GM08714 (cell line): Measurements from ENCODE around the gene KIF6.

Source experiments
- H3K4me3 ChIP-seq: fragments of 200-500 bp; sonication (Bioruptor generic); 2 replicates; pipeline ENCODE4 v1.5.1; 2014; ENCODE audit warnings: mild to moderate bottlenecking, low read length, inconsistent platforms
- ZNF274 ChIP-seq: IDR thresholded peaks from 2 replicates; pipeline ENCODE4 v1.6.1; 2012; ENCODE audit warnings: mild to moderate bottlenecking, low read depth, low read length

Gene KIF6

DNA sequence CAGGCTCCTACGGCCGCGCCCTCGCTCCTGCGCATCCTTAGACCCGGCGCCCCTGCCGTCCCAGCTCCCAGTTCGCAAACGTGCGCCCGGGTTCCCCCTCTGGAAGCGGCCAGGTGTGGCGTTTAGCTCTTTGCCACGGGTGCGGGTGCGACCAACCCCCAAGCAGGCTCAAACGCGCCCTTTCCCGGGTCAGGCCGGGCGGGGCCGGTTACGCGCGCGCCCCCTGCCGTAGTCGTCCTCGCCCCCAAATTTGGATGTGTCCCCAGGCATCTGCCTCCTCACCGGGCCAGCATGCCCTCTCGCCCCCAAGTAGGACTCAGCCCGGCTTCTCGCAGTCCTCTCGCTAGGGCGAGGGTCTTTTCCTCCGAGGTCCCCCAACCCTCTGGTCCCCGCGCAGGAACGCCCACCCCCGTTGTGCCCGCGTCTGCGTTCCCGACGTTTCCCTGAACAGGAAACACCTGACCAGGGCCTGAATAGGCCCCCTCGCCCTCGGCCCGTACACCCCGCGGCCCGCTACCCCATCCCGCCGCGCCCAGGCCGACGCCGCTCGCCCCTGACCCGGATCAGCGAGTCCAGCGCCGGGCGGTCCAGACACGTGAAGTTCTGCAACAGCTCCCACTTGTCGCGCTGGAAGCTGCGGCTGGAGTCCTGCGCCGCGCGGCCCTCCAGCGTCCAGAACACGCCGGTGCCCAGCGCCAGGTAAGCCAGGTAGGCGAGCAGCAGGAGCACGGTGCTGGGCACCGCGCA lies 411.5 kb downstream of the KIF6 start:
- H3K4me3 ChIP-seq = no peak overlapping the region
- TF ChIP-seq ZNF274 = no peak

DNA sequence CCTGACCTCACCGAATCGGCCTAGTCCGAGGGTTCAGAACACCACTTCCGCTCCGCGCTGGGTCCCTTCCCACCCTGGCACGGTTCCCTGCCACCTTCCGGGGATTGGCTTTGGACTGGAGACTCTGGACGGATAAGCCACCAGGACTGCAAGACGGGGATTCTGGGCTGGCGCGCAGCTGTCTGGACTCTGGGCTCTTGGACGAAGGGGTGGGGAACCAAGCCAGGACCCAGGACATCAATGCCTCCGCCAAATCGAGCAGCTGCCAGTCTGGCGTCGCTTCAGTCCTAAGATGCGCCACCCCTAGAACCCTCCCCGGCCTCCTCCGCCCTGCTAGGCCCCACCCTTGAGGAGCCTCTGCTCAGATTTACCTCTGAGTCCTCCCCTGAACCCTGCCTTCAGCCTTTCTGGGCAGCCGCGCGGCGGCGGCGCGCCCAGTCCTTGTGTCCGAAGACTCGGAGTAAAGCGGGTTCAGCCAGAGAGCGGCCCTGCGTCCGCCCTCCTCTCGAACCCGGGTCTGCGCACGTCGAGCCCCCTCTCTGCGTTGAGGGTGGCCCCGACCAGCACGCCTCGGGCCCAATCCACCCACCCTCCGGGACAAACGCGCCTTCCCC lies 412.2 kb downstream of the KIF6 start:
- H3K4me3 ChIP-seq = no peak overlapping the region
- TF ChIP-seq ZNF274 = no peak

DNA sequence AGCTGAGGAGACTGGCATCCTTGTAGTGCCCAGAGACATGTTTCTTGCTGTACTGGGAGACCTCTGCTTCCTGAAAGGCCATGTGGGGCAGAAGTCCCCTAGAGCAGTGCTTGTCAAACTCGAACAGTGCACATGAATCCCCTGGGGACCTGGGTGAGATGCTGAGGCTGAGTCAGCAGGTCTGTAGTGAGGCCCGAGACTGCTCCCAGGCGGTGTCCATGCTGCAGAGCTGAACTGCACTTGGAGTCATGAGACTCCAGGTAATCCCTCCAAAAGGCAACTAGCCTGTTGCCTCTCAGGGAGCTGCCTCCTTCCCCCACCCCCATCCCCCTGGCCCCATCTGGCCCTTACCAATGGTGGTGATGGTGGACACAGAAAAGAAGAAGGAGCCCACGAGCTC lies 414.7 kb downstream of the KIF6 start:
- no peak overlapping the region for H3K4me3 ChIP-seq
- no peak for TF ChIP-seq ZNF274

DNA sequence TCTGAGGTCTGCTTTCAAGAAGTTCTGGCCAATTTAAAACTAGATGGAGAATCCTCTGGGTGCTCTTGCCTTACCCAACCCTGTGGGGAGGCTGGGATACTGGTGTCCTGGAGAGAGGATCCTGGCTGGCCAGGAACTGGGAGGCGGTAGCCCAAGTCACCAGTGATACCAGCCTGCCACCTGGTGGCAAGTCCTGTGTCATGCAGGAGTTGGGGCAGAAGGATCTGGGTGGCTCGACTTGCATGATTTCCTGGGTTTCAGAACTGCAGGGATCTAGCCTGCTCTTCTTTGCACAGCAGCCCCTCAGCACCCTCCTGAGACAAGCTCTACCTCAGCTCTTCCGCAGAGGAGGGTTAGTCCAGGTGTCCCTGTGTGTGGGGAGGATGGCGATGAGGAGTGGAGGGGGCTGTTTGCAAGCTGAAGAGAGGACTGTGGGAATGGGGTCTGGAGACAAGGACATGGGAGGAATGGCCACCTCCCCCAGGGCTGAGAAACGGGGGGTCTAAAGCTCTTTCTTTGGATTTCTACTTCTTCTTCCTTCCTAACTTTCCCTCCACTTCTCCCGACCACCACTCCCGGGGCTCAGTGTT lies 415.2 kb downstream of the KIF6 start:
- no peak for TF ChIP-seq ZNF274

DNA sequence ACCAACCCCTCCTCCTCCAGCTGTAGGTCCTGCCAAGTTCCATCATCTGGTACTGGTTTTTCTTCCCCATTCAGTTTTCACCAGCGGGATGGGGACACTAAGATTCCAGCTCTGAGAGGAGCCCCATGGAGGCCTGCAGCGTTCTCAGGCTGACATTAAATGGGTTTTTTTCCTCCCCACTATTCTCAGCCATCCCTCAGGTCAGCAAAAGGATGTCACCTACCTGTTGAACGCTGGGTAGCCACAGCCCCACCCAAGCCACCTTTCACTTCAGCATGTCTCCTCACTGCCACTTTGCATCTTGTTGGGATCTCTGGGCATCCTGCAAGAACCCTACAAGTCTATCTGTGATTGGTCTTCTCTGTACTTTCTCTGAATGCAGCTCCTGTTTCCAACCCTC lies 417.7 kb downstream of the KIF6 start:
- no peak overlapping the region for H3K4me3 ChIP-seq
- TF ChIP-seq ZNF274 = no peak

More for the DNA sequence above, 415.2 kb downstream of the KIF6 start:
- H3K4me3 ChIP-seq = no peak overlapping the region

DNA sequence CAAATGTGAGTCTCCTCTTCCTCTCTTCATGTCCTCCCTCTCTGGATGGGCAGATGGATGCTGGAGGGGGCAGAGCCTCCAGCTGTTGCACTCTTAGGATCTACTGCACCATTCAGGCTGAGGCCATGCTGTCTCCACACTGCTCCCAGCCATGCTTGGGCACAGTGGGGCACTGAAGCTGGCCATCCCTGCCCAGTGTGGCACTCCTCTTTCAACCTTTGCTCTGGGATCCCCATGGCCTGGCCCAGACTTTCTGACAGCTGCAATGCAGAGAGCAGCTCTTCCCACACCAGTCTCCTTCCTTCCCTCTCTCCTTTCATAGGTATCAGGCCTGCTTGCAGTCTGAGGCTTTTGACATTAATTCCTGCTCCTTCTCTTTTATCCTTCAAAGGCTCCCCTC lies 420.3 kb downstream of the KIF6 start:
- no peak for TF ChIP-seq ZNF274
- H3K4me3 ChIP-seq = no peak overlapping the region

DNA sequence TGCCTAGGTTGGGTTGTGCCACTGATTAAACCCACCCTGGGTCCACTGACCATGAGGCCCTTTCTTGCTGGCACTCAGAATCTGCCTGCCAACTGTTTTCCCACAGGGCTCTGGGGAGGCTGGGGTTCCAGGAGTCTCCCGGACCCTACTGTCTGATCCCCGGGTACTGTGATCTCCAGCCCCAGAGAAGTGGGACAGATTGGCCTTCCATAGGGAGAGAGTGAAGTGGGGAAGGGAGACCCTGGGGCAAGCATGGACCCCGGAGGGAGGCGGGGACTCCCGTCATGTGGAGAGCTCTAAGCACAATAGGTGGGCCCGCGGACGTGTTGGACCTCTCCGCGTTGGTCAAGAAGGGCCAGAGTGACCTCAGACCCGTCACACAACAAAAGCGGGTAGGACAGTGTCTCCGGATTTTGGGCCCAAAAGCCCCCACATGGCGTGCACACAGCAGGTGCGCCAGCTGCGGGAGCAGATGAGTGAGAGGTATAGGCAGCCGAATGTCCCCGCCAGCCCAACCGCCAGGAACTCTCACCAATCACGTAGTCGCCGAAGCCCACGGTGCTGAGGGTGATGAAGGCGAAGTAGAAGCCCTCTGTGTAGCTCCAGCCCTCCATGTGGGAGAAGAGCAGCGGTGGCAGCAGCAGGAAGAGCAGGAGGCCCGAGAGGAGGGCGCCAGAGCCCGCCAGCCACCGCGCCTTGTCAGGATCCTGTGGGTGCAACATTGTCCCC lies 421.6 kb downstream of the KIF6 start:
- no peak for TF ChIP-seq ZNF274
- no peak overlapping the region for H3K4me3 ChIP-seq

DNA sequence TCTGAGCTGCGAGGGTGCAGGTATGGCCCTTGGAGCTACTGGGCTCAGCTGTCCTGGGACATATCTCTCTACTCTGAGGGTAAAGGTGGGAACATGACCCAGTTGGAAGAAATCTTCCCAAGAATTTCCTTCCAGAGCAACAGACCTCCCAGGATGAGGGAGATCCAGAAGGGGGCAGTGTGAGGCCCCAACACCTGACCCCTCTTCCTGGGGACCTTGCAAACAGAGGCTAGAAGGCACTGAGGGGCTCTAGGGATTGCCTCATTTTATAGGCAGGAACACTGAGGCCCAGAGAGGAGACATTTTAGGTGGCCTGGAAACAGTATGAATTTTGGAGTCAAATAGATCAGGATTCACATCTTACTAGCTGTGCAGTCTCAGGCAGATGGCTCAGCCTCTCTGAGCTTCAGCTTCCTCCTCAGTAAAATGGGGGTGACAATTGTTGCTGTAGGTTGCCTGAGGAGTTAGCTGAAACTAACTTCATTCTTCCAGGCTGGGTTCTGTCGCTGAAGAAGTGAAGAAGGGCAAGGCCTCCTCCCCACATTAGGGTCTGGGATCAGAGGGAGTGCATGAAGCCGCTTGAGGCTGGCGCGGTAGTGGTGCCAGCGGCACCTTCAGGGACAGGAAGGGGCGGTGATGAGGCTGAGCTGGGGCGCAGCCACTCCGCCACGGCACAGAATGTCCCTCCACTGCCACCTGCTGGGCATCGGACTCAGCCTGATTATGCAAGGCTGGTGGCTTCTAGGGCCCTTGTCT lies 422.4 kb downstream of the KIF6 start:
- H3K4me3 ChIP-seq = no peak overlapping the region
- TF ChIP-seq ZNF274 = no peak

DNA sequence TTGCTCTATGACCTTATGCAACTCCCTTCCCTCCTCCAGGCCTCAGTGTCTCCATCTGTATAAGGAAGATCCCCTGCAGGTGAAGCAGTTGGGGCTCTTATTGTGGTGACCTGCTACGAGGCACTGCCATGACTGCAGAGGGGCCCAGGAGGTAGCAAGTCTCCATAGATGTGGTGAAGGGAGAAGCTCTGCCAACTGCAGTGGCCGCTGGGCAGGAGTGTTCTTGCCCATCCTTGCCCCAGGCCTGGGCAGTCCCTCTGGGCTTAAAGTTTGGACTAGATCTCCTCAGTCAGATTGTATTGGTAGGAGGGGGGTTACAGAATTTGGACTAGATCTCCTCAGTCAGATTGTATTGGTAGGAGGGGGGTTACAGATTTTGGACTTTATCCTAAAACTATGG lies 423.2 kb downstream of the KIF6 start:
- TF ChIP-seq ZNF274 = no peak
- H3K4me3 ChIP-seq = no peak overlapping the region

DNA sequence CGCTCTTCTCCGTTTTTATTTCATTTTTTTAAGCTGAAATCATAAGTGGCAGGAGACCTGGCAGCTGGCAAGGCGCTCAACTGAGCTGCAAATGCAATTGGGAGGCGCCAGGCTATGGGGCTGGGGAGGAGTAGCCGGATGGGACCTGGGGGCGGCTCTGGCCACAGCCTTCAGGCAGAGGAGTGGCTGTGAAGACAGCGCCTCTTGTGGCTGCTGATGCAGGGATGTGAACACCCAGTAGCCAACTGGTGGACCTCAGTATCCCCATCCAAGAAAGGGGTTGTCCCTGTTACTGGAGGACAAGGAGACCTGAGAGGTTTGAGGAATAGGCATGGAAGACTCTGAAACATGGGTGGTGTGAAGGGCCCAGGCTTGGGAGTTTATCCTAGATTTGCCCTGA lies 423.6 kb downstream of the KIF6 start:
- no peak for TF ChIP-seq ZNF274

DNA sequence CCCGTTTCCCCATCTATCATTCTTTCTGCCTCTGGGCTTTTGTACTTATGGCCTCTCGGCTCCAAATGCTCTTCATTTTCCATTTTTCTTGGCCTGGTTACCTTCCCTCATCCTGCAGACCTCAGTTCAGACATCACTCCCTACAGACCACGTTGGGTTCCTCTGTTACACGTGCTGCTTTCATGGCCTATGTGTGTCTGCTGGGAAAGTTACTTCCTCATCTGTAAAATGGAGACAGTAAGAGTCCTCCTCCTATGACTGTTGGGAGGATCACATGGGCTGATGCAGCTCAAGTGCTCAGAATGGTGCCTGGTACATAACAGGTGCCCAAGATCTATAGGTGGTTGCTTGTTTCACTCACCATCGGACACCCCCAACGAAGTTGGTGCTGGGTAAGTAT lies 424.5 kb downstream of the KIF6 start:
- no peak for TF ChIP-seq ZNF274

More for the DNA sequence above, 423.6 kb downstream of the KIF6 start:
- H3K4me3 ChIP-seq = no peak overlapping the region

DNA sequence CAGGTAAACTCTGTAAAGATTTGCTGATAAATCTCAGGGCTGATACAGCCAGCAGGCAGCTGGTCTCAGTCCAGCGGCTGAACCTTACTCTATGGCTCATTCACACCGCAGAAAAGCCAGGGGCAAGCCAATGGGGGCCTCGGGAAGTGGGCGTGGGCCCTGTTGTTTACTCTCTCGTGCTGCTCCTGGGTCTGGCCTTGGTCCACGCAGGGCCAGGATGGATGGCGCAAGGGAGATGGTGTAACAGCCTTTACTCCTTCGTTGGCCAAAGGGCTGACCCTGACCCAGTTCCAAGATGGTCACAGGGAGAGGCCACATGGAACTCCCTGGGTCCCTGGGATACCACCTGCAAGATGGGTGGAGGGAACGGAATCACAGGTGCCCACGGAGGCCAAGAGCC lies 427.1 kb downstream of the KIF6 start:
- H3K4me3 ChIP-seq = no peak overlapping the region
- no peak for TF ChIP-seq ZNF274

More for the DNA sequence above, 424.5 kb downstream of the KIF6 start:
- no peak overlapping the region for H3K4me3 ChIP-seq

DNA sequence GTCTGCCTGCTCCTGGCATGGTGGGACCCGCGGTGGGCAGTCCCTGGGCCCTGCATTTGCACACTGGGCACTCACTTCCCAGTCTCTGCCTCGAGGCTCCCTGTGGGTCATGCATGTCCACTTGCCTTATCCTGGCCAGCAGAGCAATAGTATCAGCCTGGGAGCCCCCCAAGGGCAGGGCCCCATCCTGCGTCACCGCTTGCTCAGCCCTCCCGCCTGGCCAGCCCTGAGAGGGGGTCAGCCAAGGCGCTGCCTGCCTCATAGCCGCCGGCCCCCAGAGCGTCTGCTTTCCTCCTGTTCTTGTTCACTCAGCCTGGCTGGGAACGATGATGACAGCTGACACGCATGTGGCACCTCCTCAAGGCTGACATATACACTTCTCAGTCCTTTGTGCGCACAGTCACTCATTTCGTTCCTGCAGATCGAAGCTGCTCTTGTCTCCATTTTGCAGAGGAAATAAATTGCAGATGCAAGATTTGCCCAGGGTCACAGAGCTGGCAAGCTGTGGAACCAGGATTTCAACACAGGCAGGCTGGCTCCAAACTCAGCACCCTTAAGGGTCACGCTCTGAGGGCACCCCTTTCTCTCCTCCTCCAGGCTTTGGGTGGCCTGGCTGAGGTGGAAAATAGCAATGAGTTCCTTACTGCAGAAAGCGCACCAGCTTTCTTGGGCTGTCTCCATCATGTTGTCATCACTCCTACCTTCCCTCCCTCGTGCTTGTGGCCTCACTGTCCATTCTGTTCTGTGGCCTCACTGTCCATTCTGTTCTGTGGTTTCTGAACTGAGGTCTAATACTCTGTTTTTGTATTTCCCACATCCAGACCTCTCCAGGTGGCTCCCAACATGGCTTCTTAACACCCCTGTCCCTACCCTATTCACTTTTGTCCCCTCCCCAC lies 428.2 kb downstream of the KIF6 start:
- TF ChIP-seq ZNF274 = no peak

More for the DNA sequence above, 428.2 kb downstream of the KIF6 start:
- no peak overlapping the region for H3K4me3 ChIP-seq
